SK-N-SH (cell line): Measurements from ENCODE around the gene TTC9.

ENCODE experiments used
- CHD2 ChIP-seq: fragments of 150-350 bp; IDR thresholded peaks from 2 replicates; pipeline ENCODE4 v1.6.1; 2018; ENCODE audit warnings: low read length; ENCODE audit not compliant: partially characterized antibody
- EP300 ChIP-seq, 2 experiments: IDR thresholded peaks; 2 replicates each; pipeline versions ENCODE4 v1.4.0 to v1.6.1; 2012; ENCODE audit warnings: borderline replicate concordance in 1 of 2, low read depth in 1 of 2, low read length in 1 of 2
- MXI1 ChIP-seq: IDR thresholded peaks from 2 replicates; pipeline ENCODE4 v1.6.1; 2012; ENCODE audit warnings: mild to moderate bottlenecking, low read depth, low read length, improper control_type of control experiment
- NFIC ChIP-seq: IDR thresholded peaks from 2 replicates; pipeline ENCODE4 v1.4.0; 2012; ENCODE audit warnings: borderline replicate concordance
- POLR2AphosphoS5 ChIP-seq: IDR thresholded peaks from 2 replicates; pipeline ENCODE4 v1.6.1; 2012; ENCODE audit warnings: low read depth, low read length
- SMC3 ChIP-seq: IDR thresholded peaks from 2 replicates; pipeline ENCODE4 v1.6.1; 2012; ENCODE audit warnings: low read depth, low read length, improper control_type of control experiment
- TF ChIP-seq, protein P1 (sequence below): fragments of 200-600 bp; sonication (generic); IDR thresholded peaks from 2 replicates; pipeline ENCODE4 v1.6.1; 2017; ENCODE audit warnings: antibody characterized with exemption, mild to moderate bottlenecking, moderate library complexity

DNA sequence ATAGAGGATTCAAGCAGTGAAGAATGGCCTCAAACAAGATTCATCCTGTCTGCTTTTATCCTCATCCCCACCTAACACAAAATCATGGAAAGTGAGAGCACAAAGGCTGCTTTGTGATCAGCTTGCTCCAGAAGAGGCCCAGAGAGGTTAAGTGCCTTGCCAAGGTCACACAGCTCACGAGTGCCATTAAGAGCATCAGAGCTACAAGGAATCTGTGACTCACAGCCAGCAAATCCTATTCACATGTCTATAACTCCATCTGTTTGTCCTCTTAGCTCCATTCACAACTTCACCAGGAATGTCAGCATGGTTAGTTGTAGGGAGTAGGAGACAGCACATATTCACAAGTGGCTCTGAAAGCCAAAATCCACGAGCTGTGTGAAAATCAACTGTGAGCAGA is 79.8 kb downstream of the TTC9 start:
- TF ChIP-seq CHD2 (no peak), POLR2AphosphoS5 (no peak), EP300 (IDR thresholded peaks at IDR 0.05; ENCODE audit: borderline replicate concordance in 1 of 2, low read depth in 1 of 2, low read length in 1 of 2) (no peak), NFIC (no peak), MXI1 (no peak), SMC3 (no peak)
- TF ChIP-seq, protein P1, sequence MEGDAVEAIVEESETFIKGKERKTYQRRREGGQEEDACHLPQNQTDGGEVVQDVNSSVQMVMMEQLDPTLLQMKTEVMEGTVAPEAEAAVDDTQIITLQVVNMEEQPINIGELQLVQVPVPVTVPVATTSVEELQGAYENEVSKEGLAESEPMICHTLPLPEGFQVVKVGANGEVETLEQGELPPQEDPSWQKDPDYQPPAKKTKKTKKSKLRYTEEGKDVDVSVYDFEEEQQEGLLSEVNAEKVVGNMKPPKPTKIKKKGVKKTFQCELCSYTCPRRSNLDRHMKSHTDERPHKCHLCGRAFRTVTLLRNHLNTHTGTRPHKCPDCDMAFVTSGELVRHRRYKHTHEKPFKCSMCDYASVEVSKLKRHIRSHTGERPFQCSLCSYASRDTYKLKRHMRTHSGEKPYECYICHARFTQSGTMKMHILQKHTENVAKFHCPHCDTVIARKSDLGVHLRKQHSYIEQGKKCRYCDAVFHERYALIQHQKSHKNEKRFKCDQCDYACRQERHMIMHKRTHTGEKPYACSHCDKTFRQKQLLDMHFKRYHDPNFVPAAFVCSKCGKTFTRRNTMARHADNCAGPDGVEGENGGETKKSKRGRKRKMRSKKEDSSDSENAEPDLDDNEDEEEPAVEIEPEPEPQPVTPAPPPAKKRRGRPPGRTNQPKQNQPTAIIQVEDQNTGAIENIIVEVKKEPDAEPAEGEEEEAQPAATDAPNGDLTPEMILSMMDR, result no peak
